Measurements from ENCODE around the gene GBF1. TPM values are rescaled to one million over a fixed set of nuclear protein-coding genes. Genes with fewer than 3 reads are reported as not detected.

GBF1 gene
- total and polyA plus RNA-seq, 2 of the 13 experiments (the other 11 are each of a cell fraction or from before 2014, with no cell fraction given): 17.1 to 21.9 TPM

- 96% methylated on average over 2 of the region's 2 CpGs for WGBS (ENCODE audit: low lambda C conversion rate)
- H3K9me3 ChIP-seq (ENCODE audit: low read length): no peaks in the 10 kb centered on the region
- H2AFZ ChIP-seq (ENCODE audit: low read length): no peak overlapping the region
- in situ Hi-C loops (cut with HindIII; ENCODE audit: extremely low pct_ligation_motif_present, low pct_unique_long_range_greater_than_20kb) (no loop called here), intact Hi-C loops (cut with micrococcal nuclease; ENCODE audit: unreplicated experiment) (loop anchor here (10.0 kb wide), 1 partner anchor 50 kb away; no protein-coding TSS in a partner anchor)
- TF ChIP-seq ZNF451 (CRISPR knock-in tag; IDR thresholded peaks at IDR 0.05) (no peak), ZNF160 (CRISPR knock-in tag; IDR thresholded peaks at IDR 0.05) (no peak), ATF6 (CRISPR knock-in tag; conservative IDR thresholded peaks at IDR 0.05) (no peak), SALL1 (CRISPR knock-in tag; IDR thresholded peaks at IDR 0.05) (no peak), ARNT2 (CRISPR knock-in tag; IDR thresholded peaks at IDR 0.05; ENCODE audit: low read depth) (no peak), ZEB1 (IDR thresholded peaks at IDR 0.05; ENCODE audit: insufficient replicate concordance, low read depth) (no peak), ZNF512B (CRISPR knock-in tag; IDR thresholded peaks at IDR 0.05; ENCODE audit: borderline replicate concordance) (no peak), IRF2 (CRISPR knock-in tag; IDR thresholded peaks at IDR 0.05) (no peak)
- H3K36me3 ChIP-seq (replicated peaks in 1 of 2; ENCODE audit: control insufficient read depth in 1 of 2, insufficient read depth in 2 of 2, low read length in 2 of 2): peaks cover 1 to 19% of the 10 kb centered on the region in 2 experiments; a peak in 2 of 5 replicates
- H3K79me2 ChIP-seq (ENCODE audit: insufficient read depth, low read length): peaks cover 24% of the 10 kb centered on the region
- DNase-seq (ENCODE audit: low spot score): no peak
- 0 out of 2 replicates have a peak, but pooled peaks cover 2% of the 10 kb centered on the region for H4K20me1 ChIP-seq (ENCODE audit: insufficient read depth, low read length)
- H3K27me3 ChIP-seq (ENCODE audit: control insufficient read depth in 1 of 2, insufficient read depth in 2 of 2, low read length in 2 of 2): no peaks in the 10 kb centered on the region
- BruUV-seq (replicated peaks): no TSS peak
- H3K9ac ChIP-seq (ENCODE audit: insufficient read depth, low read depth, low read length): no peak overlapping the region
- no peak for FAIRE-seq
- no peak overlapping the region for H3K4me3 ChIP-seq (replicated peaks in 1 of 3; ENCODE audit: insufficient read depth in 1 of 3, low read depth in 2 of 3, low read length in 3 of 3)
- H3K4me2 ChIP-seq (ENCODE audit: low read depth, low read length): no peak overlapping the region
- no peak for ATAC-seq
- no peak overlapping the region for H3K27ac ChIP-seq (ENCODE audit: extremely low read length, insufficient read depth, low read length)
- peaks cover 9% of the 10 kb centered on the region for H3K4me1 ChIP-seq (ENCODE audit: insufficient read depth, low read length)
- POLR2A ChIA-PET: no interaction called here
- CTCF ChIA-PET (ENCODE audit: low intra/inter-chr PET ratio, low total read pairs): no interaction called here
Observed at GRCh38 chr10:102285133-102285532, 39.8 kb downstream of the GBF1 start.
